Activated CD4-positive, CD25-positive, alpha-beta regulatory T cell (primary cell): ENCODE results near the gene DPYSL4.

Experiments
- DNase-seq, 4 experiments: peaks; one replicate each; lab custom pipeline; 2025; lab: John Stamatoyannopoulos, UW

DPYSL4 gene

GRCh38 chr10:132195366-132196075 is 8.8 kb downstream of the DPYSL4 start:
- no peak for DNase-seq

- DNase-seq = no peak
Observed at GRCh38 chr10:132196178-132197113, 9.7 kb downstream of the DPYSL4 start.

- no peak for DNase-seq
Observed at GRCh38 chr10:132197271-132198067, 10.7 kb downstream of the DPYSL4 start.

- DNase-seq = no peak
Observed at GRCh38 chr10:132198068-132198370, 11.3 kb downstream of the DPYSL4 start.

GRCh38 chr10:132198381-132199181 is 11.8 kb downstream of the DPYSL4 start:
- no peak for DNase-seq

- no peak for DNase-seq
Observed at GRCh38 chr10:132199268-132199853, 12.6 kb downstream of the DPYSL4 start.

- no peak for DNase-seq
Observed at GRCh38 chr10:132199854-132200311, 13.1 kb downstream of the DPYSL4 start.

- DNase-seq = no peak
Observed at GRCh38 chr10:132200344-132201110, 13.8 kb downstream of the DPYSL4 start.

- no peak for DNase-seq
Observed at GRCh38 chr10:132201111-132201969, 14.6 kb downstream of the DPYSL4 start.

GRCh38 chr10:132202070-132202970 is 15.6 kb downstream of the DPYSL4 start:
- DNase-seq = no peak

GRCh38 chr10:132203256-132204077 is 16.7 kb downstream of the DPYSL4 start:
- DNase-seq = no peak

- no peak for DNase-seq
Observed at GRCh38 chr10:132204078-132204780, 17.5 kb downstream of the DPYSL4 start.

GRCh38 chr10:132204781-132205473 is 18.2 kb downstream of the DPYSL4 start:
- DNase-seq = no peak

GRCh38 chr10:132205650-132206376 is 19.1 kb downstream of the DPYSL4 start:
- no peak for DNase-seq

GRCh38 chr10:132206377-132206745 is 19.6 kb downstream of the DPYSL4 start:
- no peak for DNase-seq
